OCI-LY7 (cell line): Measurements from ENCODE around the gene ALPG. TPM values are rescaled to one million over a fixed set of nuclear protein-coding genes. Genes with fewer than 3 reads are reported as not detected.
A peak's percentile ranks its signal among the peaks of the same experiment; 100 is the strongest.
"Not testable (repeated sequence)": the region's sequence is repeated elsewhere in the genome, so short reads cannot be mapped to it uniquely, and the experiment has no call there.

Source experiments
- BruUV-seq: library from RNA; stranded (reverse); fragments of 400-500 nt; replicated peaks from 2 replicates; lab custom pipeline; 2021; lab: Mats Ljungman, UMichigan
- CTCF ChIA-PET: fragments of 300-600 bp; sonication (Branson Sonifier 250); formaldehyde crosslinking; loops from one replicate; lab custom pipeline; 2022; ENCODE audit warnings: antibody characterized with exemption; ENCODE audit not compliant: unreplicated experiment; lab: Charles Lee
- POLR2A ChIA-PET: fragments of 300-600 bp; sonication (Branson Sonifier 250); formaldehyde crosslinking; loops from one replicate; lab custom pipeline; 2022; ENCODE audit warnings: antibody characterized with exemption; lab: Charles Lee
- DNase-seq: peaks from one replicate; pipeline ENCODE4 v3.0.0-alpha.2; 2015; ENCODE audit warnings: low spot score
- H2AFZ ChIP-seq: fragments of 200-600 bp; sonication (generic), shearing (Covaris generic); 2 replicates; pipeline ENCODE4 v1.6.1; 2014; ENCODE audit warnings: mild to moderate bottlenecking, antibody characterized with exemption, low read length, moderate library complexity
- H3K27ac ChIP-seq: fragments of 200-600 bp; sonication (generic); 2 replicates; pipeline ENCODE4 v1.5.1; 2014; ENCODE audit warnings: mixed run types, low read depth, mild to moderate bottlenecking, moderate library complexity, low read length, inconsistent platforms; ENCODE audit not compliant: poor library complexity, severe bottlenecking
- H3K36me3 ChIP-seq: fragments of 200-600 bp; sonication (generic); 2 replicates; pipeline ENCODE4 v1.6.1; 2014; ENCODE audit warnings: mild to moderate bottlenecking, antibody characterized with exemption, low read length, moderate library complexity, mixed read lengths; ENCODE audit not compliant: insufficient read depth
- H3K4me1 ChIP-seq: fragments of 200-600 bp; sonication (generic); 2 replicates; pipeline ENCODE4 v1.5.1; 2014; ENCODE audit warnings: mild to moderate bottlenecking, low read length; ENCODE audit not compliant: insufficient read depth, poor library complexity, severe bottlenecking
- H3K4me2 ChIP-seq: fragments of 200-600 bp; sonication (generic); 2 replicates; pipeline ENCODE4 v1.6.1; 2014; ENCODE audit warnings: mild to moderate bottlenecking, low read length
- H3K4me3 ChIP-seq: fragments of 200-600 bp; sonication (generic); 2 replicates; pipeline ENCODE4 v1.5.1; 2014; ENCODE audit warnings: mild to moderate bottlenecking, low read depth, low read length; ENCODE audit not compliant: poor library complexity, severe bottlenecking
- H3K79me2 ChIP-seq: fragments of 200-600 bp; sonication (generic); 2 replicates; pipeline ENCODE4 v1.6.1; 2016; ENCODE audit warnings: low read depth, mild to moderate bottlenecking, low read length, moderate library complexity, mixed read lengths; ENCODE audit not compliant: insufficient read depth
- H3K9me2 ChIP-seq: fragments of 200-600 bp; sonication (generic); 2 replicates; pipeline ENCODE4 v1.6.1; 2016; ENCODE audit warnings: mild to moderate bottlenecking, low read length, mixed read lengths; ENCODE audit not compliant: insufficient read depth
- H3K9me3 ChIP-seq: fragments of 200-600 bp; sonication (generic); 2 replicates; pipeline ENCODE4 v1.6.1; 2014; ENCODE audit warnings: mild to moderate bottlenecking, mixed run types, low read length, mixed read lengths
- H4K20me1 ChIP-seq: fragments of 200-600 bp; sonication (generic); 2 replicates; pipeline ENCODE4 v1.6.1; 2014; ENCODE audit warnings: mild to moderate bottlenecking, antibody characterized with exemption, low read length, moderate library complexity, mixed read lengths; ENCODE audit not compliant: insufficient read depth
- CTCF ChIP-seq: fragments of 200-600 bp; sonication (generic); conservative IDR thresholded peaks from 2 replicates; pipeline ENCODE4 v1.5.1; 2014; ENCODE audit warnings: mild to moderate bottlenecking, antibody characterized with exemption, low read length, moderate library complexity, mixed read lengths
- EZH2phosphoT487 ChIP-seq: fragments of 200-600 bp; sonication (generic); IDR thresholded peaks from 2 replicates; pipeline ENCODE4 v1.6.1; 2018; ENCODE audit warnings: low read depth, borderline replicate concordance, mild to moderate bottlenecking, mixed run types, antibody characterized with exemption, low read length, moderate library complexity, mixed read lengths
- intact Hi-C: fragments of 100-400 bp; cut with micrococcal nuclease; formaldehyde crosslinking; loops from one replicate; pipeline ENCODE4 v1.10.0; 2022; ENCODE audit not compliant: unreplicated experiment
- total RNA-seq, 2 experiments: library from RNA; depleted of rRNA in 1 of 2; stranded (reverse); fragments of >200 nt in 1 of 2; shearing (Covaris generic) in 1 of 2; gene quantifications; 2 replicates each; pipeline ENCODE4 v1.2.3, GENCODE V29; 2014 to 2022

The ALPG gene
- total RNA-seq, 2 experiments from 2014 or later = not detected

DNA sequence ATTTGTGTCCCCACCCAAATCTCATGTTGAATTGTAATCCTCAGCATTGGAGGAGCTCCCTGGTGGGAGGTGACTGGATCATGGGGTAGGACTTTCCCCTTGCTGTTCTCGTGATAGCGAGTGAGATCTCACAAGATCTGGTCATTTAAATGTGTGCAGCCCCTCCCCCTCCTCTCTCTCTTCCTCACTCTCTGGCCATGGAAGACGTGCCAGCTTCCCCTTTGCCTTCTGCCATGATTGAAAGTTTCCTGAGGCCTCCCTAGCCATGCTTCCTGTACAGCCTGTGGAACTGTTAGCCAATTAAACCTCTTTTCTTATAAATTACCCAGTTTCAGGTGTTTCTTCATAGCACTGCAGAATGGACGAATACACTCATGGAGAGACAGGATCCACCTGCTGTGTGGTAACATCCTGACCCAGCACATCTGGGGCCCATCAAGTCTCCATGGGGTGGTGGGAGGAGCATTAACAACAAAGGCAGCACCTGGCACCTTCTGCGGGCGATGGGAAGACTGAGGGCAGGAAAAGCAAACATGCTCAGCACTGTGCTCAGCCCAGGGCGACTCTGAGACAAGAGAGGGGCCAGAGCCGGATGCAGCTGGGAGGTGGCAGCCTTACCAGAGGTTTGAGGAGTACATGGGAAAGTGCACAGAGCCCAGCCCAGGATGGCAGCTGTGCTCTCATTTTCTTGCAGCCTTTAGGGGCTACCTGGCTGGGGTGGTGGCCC is 44.3 kb upstream of the ALPG start:
- peaks cover 23% of the 10 kb centered on the region for H3K4me1 ChIP-seq
- H3K9me3 ChIP-seq = no peaks in the 10 kb centered on the region
- no peak overlapping the region for H3K27ac ChIP-seq
- no peak overlapping the region; the same call in 1 of the 2 replicates for H2AFZ ChIP-seq
- intact Hi-C loops = loop anchor here (10.0 kb wide), 1 partner anchor 162 kb away; the partner anchor contains the start of genes CHRND and PRSS56
- no peaks in the 10 kb centered on the region for H3K79me2 ChIP-seq
- no peak overlapping the region for H3K4me2 ChIP-seq
- H3K36me3 ChIP-seq = no peaks in the 10 kb centered on the region
- TF ChIP-seq EZH2phosphoT487 = no peak
- TF ChIP-seq CTCF = no peak
- peak; percentile 48 for DNase-seq
- BruUV-seq = no TSS peak
- ChIA-PET CTCF (no interaction called here), POLR2A (interaction anchor here (0.6 to 0.7 kb wide), 2 partner anchors 55 to 86 kb away, joined by 3 read pairs; no protein-coding TSS in a partner anchor)
- no peak overlapping the region for H3K4me3 ChIP-seq
- no peaks in the 10 kb centered on the region for H4K20me1 ChIP-seq
- no peaks in the 10 kb centered on the region for H3K9me2 ChIP-seq

- H4K20me1 ChIP-seq, DNase-seq, BruUV-seq, H3K9me2 ChIP-seq, CTCF ChIA-PET, H3K9me3 ChIP-seq, H3K36me3 ChIP-seq, H3K79me2 ChIP-seq: not testable (repeated sequence)
- POLR2A ChIA-PET = interaction anchor here (0.6 kb wide), 1 partner anchor 1649 kb away, joined by 5 read pairs; no protein-coding TSS in a partner anchor
- intact Hi-C loops = loop anchor here (10.0 kb wide), 1 partner anchor 162 kb away; the partner anchor contains the start of genes CHRND and PRSS56
- peak overlapping the region; percentile 60 for H3K4me2 ChIP-seq
- H2AFZ ChIP-seq = peak overlapping the region; percentile 94
- H3K27ac ChIP-seq = peak overlapping the region; percentile 22
- peak; percentile 47; the same call in 1 of the 2 replicates for TF ChIP-seq CTCF
- H3K4me3 ChIP-seq = peak overlapping the region; percentile 48
- H3K4me1 ChIP-seq = peaks cover 23% of the 10 kb centered on the region
Observed at GRCh38 chr2:232363064-232363783, 43.4 kb upstream of the ALPG start.
